Thyroid gland (tissue), 4 donors: ENCODE results near the gene KLK14. TPM values are rescaled to one million over a fixed set of nuclear protein-coding genes. Genes with fewer than 3 reads are reported as not detected.

Experiments used
- DNase-seq, 2 donors: peaks; one replicate each; pipeline ENCODE4 v3.0.0-alpha.2; 2019
- H3K27ac ChIP-seq, 3 donors: fragments of 200-600 bp; sonication (generic); 1 replicate in 2 of 3; 2 replicates in 1 of 3; pipeline ENCODE4 v1.5.1; 2016 to 2019; ENCODE audit warnings: mild to moderate bottlenecking in 1 of 3, moderate library complexity in 1 of 3
- H3K27me3 ChIP-seq: fragments of 200-600 bp; sonication (generic); one replicate; pipeline ENCODE4 v1.5.1; 2019
- H3K36me3 ChIP-seq, 2 donors: fragments of 200-600 bp; sonication (generic); one replicate each; pipeline ENCODE4 v1.5.1; 2016 to 2019
- H3K4me1 ChIP-seq, 2 donors: fragments of 200-600 bp; sonication (generic); one replicate each; pipeline ENCODE4 v1.5.1; 2017 to 2019
- H3K4me3 ChIP-seq, 3 donors: fragments of 200-600 bp; sonication (generic); replicated peaks in 1 of 3; 1 replicate in 2 of 3; 2 replicates in 1 of 3; pipeline ENCODE4 v1.5.1; 2016; ENCODE audit warnings: mild to moderate bottlenecking in 1 of 3
- H3K9me3 ChIP-seq: fragments of 200-600 bp; sonication (generic); one replicate; pipeline ENCODE4 v1.5.1; 2017
- POLR2A ChIP-seq, 2 donors: fragments of 450-650 bp; IDR thresholded peaks; one replicate each; pipeline ENCODE4 v1.6.1; 2017; ENCODE audit warnings: antibody characterized with exemption in 2 of 2, mild to moderate bottlenecking in 2 of 2, moderate library complexity in 1 of 2
- WGBS, 2 donors: methylation state at CpG; one replicate each; pipeline ENCODE4 v1.1.5; 2017; 5-methylcytosine and 5-hydroxymethylcytosine counted together
- intact Hi-C: fragments of 100-400 bp; cut with DNase I; formaldehyde crosslinking; loops from one replicate; pipeline ENCODE4 v1.15.1; 2023
- total RNA-seq, 4 donors: library from RNA; depleted of rRNA; stranded (reverse); fragments of >200 nt; gene quantifications; one replicate each; pipeline ENCODE4 v1.2.3, GENCODE V29; 2016
- TF ChIP-seq, protein P1 (sequence below), 6 experiments: fragments of 200-600 bp in 3 of 6; fragments of 450-650 bp in 3 of 6; sonication (generic) in 3 of 6; IDR thresholded peaks; one replicate each; pipeline ENCODE4 v1.5.1; 2016 to 2019; ENCODE audit warnings: antibody characterized with exemption in 6 of 6, mild to moderate bottlenecking in 2 of 6, inconsistent platforms in 1 of 6, moderate library complexity in 1 of 6

Gene KLK14
- total RNA-seq, 4 donors from 2014 or later: not detected

DNA sequence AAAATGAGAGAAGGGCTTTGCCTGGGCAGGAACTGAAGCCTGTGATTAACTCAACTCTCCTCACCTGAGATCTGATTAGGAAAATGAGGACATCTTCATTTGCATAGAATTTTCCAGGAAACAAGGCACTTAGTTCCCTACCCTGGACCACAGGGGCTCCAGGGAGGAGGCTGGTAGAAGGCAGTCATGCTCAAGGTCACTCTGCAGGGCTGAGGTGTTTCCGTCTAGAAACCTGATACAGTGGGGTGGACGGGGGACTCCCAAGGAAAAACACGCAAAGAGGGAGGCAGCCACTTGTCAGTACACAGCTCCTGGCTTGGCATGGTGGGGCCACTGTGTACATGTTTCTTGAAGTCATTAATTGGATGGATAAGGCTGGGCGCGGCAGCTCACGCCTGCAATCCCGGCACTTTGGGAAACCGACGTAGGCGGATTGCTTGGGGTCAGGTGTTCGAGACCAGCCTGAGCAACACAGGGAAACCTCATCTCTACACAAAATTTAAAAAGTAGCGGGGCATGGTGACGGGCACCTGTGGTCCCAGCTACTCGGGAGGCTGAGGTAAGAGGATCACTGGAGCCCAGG is 6.0 kb downstream of the KLK14 start:
- 78 to 82% methylated on average over 14 of the region's 14 CpGs for WGBS, 2 donors
- Histone ChIP-seq H3K4me1 (no peaks in the 10 kb centered on the region), H3K27ac (no peak overlapping the region), H3K9me3 (no peaks in the 10 kb centered on the region), H3K36me3 (no peaks in the 10 kb centered on the region), H3K27me3 (no peaks in the 10 kb centered on the region), H3K4me3 (no peak overlapping the region)
- TF ChIP-seq POLR2A (IDR thresholded peaks at IDR 0.05): no peak
- TF ChIP-seq, protein P1, sequence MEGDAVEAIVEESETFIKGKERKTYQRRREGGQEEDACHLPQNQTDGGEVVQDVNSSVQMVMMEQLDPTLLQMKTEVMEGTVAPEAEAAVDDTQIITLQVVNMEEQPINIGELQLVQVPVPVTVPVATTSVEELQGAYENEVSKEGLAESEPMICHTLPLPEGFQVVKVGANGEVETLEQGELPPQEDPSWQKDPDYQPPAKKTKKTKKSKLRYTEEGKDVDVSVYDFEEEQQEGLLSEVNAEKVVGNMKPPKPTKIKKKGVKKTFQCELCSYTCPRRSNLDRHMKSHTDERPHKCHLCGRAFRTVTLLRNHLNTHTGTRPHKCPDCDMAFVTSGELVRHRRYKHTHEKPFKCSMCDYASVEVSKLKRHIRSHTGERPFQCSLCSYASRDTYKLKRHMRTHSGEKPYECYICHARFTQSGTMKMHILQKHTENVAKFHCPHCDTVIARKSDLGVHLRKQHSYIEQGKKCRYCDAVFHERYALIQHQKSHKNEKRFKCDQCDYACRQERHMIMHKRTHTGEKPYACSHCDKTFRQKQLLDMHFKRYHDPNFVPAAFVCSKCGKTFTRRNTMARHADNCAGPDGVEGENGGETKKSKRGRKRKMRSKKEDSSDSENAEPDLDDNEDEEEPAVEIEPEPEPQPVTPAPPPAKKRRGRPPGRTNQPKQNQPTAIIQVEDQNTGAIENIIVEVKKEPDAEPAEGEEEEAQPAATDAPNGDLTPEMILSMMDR (IDR thresholded peaks at IDR 0.05): no peak
- intact Hi-C loops: no loop called here
- no peak for DNase-seq

DNA sequence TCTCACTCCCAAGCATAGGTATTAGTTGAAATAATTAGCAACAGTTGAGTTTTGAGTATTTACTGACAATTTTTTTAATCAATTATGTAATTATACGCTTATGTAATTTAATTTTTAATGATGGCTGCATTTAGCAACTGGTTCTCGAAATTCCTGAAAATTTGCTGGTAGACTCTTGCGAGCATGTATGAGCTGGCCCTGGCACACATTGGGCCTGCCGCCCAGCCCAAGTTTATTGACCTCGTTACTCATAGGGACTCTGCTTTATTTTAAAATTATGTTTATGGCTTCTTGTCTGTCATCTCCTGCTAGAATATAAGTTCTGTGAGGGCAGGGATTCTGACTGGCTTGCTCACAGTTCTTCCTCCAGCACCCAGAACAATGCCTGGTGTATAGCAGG is 6.7 kb downstream of the KLK14 start:
- H3K36me3 ChIP-seq: no peaks in the 10 kb centered on the region
- H3K9me3 ChIP-seq: no peaks in the 10 kb centered on the region
- H3K4me1 ChIP-seq: no peaks in the 10 kb centered on the region
- TF ChIP-seq, protein P1 (IDR thresholded peaks at IDR 0.05): no peak
- no peak for TF ChIP-seq POLR2A (IDR thresholded peaks at IDR 0.05)
- H3K27ac ChIP-seq: no peak overlapping the region
- intact Hi-C loops: no loop called here
- no peak overlapping the region for H3K4me3 ChIP-seq
- no peak for DNase-seq
- no peaks in the 10 kb centered on the region for H3K27me3 ChIP-seq
- 83 to 89% methylated on average over 5 of the region's 5 CpGs for WGBS, 2 donors

DNA sequence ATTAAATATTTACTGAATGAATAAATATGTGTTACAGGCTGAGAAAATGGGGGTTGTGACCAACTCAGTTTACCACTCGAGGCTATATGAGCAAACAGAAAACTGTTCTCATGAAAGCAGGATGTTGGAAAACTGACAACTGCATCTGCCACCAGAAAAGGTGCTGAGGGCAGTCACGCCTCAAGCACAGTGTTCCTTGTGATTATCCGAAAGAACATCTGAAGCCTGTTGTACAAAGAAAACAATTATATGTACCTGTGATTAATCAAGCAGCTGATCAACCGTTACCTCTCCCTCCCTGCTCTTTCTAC is 11.6 kb downstream of the KLK14 start:
- WGBS, 2 donors: 42 to 45% methylated on average over 4 of the region's 4 CpGs
- DNase-seq: no peak
- H3K36me3 ChIP-seq: no peaks in the 10 kb centered on the region
- H3K27me3 ChIP-seq: no peaks in the 10 kb centered on the region
- TF ChIP-seq POLR2A (IDR thresholded peaks at IDR 0.05): no peak
- TF ChIP-seq, protein P1 (IDR thresholded peaks at IDR 0.05): no peak
- no peaks in the 10 kb centered on the region for H3K4me1 ChIP-seq
- no peak overlapping the region for H3K4me3 ChIP-seq
- no peaks in the 10 kb centered on the region for H3K9me3 ChIP-seq
- intact Hi-C loops: no loop called here
- no peak overlapping the region for H3K27ac ChIP-seq

DNA sequence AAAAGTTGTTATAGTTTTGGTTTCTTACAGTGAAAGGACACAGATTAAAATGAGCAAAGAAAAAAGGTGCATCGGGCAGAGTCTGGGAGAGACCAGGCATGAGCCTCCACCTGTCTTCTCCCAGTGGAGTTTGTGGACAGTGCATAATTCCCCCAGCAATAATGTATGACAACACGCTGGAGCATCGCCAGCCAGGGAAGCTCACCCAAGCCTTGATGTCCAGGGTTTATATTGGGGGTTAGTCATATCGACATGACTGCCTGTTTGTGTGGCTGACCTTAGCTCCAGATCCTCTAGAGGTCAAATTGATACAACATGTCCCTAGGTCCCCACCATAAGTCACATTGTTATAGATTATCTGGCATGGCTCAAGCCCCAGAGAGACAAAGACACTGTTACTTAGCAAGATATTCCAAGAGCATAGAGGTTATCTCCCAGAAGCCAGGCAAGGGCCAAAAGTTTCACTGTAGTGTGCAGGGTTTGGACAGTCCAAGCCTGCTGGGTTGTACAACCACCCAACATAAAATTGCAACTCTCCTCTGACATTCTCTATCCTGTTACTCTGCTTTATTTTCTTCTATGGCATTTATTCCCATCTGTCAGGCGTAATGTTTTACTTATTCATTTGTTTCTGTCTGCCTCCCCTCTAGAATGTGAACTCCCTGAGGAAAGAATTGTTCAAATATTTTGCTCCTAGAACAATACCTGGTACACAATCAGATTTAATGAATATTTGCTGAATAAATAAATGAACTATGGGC is 12.2 kb downstream of the KLK14 start:
- no peaks in the 10 kb centered on the region for H3K4me1 ChIP-seq
- no peaks in the 10 kb centered on the region for H3K36me3 ChIP-seq
- no peaks in the 10 kb centered on the region for H3K27me3 ChIP-seq
- WGBS, 2 donors: 86 to 92% methylated on average over 4 to 5 of the region's 5 CpGs
- intact Hi-C loops: no loop called here
- no peak for TF ChIP-seq POLR2A (IDR thresholded peaks at IDR 0.05)
- TF ChIP-seq, protein P1 (IDR thresholded peaks at IDR 0.05): no peak
- H3K4me3 ChIP-seq: no peak overlapping the region
- no peaks in the 10 kb centered on the region for H3K9me3 ChIP-seq
- DNase-seq: no peak
- H3K27ac ChIP-seq: no peak overlapping the region

DNA sequence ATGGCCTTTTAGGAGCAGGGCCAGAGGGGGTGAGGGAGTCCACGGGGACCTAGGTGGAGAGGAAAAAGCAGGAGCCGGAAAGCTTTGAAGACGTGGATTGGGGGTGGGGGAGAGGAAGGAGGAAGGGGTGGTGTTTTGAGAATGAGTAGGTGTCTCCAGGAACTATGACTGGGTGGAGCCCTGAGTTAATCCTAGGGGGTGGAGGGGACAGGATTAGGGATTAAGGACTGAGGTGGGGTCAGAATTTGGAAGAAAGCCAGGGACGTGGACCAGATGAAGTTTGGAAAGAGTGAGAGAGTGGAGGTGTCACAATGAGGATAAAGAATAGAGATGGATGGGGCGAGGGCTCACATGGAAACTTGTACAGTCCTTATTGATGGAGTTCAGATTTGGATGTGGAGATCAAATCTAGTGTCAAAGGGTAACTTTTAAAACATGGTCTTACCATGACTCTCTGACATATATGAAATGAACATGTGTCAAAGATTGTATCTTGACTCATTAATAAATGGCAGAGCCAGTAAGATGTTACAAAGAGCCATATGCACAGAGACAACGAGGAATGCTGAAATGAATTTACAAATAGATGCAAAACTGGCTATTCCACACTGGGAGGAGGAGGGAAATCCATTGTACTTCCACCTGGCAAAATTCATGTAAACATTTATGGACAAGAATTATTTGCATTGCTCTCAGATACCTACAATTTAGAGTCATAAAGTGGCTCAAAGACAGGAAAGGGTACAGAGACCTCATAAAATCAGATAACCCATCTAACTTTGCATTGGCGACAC is 16.1 kb downstream of the KLK14 start:
- no peak overlapping the region for H3K27ac ChIP-seq
- peaks cover 4 to 7% of the 10 kb centered on the region in 2 donors for H3K4me1 ChIP-seq
- no peak for DNase-seq
- TF ChIP-seq POLR2A (IDR thresholded peaks at IDR 0.05): no peak
- TF ChIP-seq, protein P1 (IDR thresholded peaks at IDR 0.05): no peak
- WGBS, 2 donors: 69 to 75% methylated on average over 7 of the region's 7 CpGs
- intact Hi-C loops: no loop called here
- H3K27me3 ChIP-seq: no peaks in the 10 kb centered on the region
- H3K9me3 ChIP-seq: no peaks in the 10 kb centered on the region
- H3K36me3 ChIP-seq: no peaks in the 10 kb centered on the region
- no peak overlapping the region for H3K4me3 ChIP-seq
